Body of pancreas (tissue), 4 donors: Measurements from ENCODE around the gene PEAK1.

Experiments
- CTCF ChIP-seq, 7 experiments: fragments of 450-650 bp in 4 of 7; fragments of 200-600 bp in 3 of 7; sonication (generic) in 3 of 7; IDR thresholded peaks; one replicate each; pipeline ENCODE4 v1.5.1; 2016 to 2019; ENCODE audit warnings: antibody characterized with exemption in 7 of 7
- POLR2A ChIP-seq, 3 donors: fragments of 450-650 bp; IDR thresholded peaks; one replicate each; pipeline ENCODE4 v1.6.1; 2016; ENCODE audit warnings: antibody characterized with exemption in 3 of 3, mild to moderate bottlenecking in 2 of 3

GRCh38 chr15:77226652-77227051, 193.3 kb downstream of the PEAK1 start:
- TF ChIP-seq POLR2A (IDR thresholded peaks at IDR 0.05) (no peak), CTCF (IDR thresholded peaks at IDR 0.05) (no peak)
